Measurements from ENCODE around the gene MRPL9.
"Not testable (repeated sequence)": the region's sequence is repeated elsewhere in the genome, so short reads cannot be mapped to it uniquely, and the experiment has no call there.

GRCh38 chr1:151782026-151782425 lies 18.7 kb upstream of the MRPL9 start:
- TF ChIP-seq, protein P1, sequence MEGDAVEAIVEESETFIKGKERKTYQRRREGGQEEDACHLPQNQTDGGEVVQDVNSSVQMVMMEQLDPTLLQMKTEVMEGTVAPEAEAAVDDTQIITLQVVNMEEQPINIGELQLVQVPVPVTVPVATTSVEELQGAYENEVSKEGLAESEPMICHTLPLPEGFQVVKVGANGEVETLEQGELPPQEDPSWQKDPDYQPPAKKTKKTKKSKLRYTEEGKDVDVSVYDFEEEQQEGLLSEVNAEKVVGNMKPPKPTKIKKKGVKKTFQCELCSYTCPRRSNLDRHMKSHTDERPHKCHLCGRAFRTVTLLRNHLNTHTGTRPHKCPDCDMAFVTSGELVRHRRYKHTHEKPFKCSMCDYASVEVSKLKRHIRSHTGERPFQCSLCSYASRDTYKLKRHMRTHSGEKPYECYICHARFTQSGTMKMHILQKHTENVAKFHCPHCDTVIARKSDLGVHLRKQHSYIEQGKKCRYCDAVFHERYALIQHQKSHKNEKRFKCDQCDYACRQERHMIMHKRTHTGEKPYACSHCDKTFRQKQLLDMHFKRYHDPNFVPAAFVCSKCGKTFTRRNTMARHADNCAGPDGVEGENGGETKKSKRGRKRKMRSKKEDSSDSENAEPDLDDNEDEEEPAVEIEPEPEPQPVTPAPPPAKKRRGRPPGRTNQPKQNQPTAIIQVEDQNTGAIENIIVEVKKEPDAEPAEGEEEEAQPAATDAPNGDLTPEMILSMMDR (IDR thresholded peaks at IDR 0.05): not testable (repeated sequence)
- TF ChIP-seq POLR2A (IDR thresholded peaks at IDR 0.05); POLR2AphosphoS5 (IDR thresholded peaks at IDR 0.05; ENCODE audit: insufficient read depth in 1 of 2, low read depth in 1 of 2): not testable (repeated sequence)

Measured in vagina (tissue), 2 donors.